GM04503 (cell line): ENCODE results near the gene TULP1.
"Not testable (repeated sequence)": the region's sequence is repeated elsewhere in the genome, so short reads cannot be mapped to it uniquely, and the experiment has no call there.

Source experiments
- DNase-seq: peaks from one replicate; pipeline ENCODE4 v3.0.0-alpha.2; 2012; ENCODE audit warnings: low read depth

Gene TULP1

DNA sequence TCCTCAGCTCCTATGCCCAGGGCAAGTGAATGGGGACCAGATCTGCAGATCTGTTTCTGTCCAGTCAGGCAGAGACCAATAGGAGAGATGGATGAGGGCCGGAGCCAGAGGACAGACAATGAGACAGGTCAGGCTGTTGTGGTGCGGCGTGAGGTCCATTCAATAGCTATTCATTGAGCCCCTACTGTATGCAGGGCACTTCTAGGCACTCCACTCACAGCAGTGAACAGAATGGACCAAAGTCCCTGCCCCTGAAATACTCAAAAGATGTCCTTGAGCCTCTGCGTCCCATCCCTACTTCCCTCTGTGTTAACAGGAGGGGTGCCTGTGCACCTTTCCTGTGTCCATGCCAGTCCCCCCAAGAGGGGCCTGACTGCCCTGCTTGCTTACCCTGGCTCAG is 8.5 kb upstream of the TULP1 start:
- no peak for DNase-seq

DNA sequence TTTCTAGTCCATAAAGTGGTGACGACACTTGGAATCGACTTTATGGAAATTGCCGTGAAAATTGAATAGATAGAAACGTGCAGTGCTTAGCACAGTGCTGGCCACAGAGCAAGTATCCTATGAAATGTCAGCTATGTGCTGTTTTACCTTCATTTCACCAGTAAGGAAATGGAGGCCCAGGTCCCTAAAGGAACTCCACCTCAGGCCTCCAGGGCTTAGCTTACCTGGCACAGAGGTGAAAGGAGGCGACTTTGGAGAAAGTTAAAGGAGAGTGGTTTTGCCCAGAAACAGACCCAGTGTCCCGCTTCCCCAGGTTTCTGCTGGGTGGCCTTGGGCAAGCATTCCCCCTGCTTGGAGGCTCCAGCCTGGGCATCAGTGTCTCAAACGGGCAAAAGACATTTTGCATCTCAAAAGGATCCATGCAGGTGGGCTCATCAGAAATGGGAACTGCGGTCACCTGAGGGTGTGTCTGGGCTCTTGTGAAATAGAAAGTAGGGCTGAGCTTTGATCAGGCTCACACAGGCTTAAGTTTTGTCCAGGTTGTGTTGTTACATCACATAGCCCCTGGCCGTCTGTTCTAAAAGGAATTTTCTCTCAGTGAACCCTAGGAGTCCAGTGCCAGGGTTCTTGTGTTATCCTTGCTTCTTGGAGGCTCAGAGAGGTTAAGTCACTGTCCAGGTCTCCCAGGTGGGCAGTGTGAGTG is 6.8 kb upstream of the TULP1 start:
- DNase-seq, result no peak

DNA sequence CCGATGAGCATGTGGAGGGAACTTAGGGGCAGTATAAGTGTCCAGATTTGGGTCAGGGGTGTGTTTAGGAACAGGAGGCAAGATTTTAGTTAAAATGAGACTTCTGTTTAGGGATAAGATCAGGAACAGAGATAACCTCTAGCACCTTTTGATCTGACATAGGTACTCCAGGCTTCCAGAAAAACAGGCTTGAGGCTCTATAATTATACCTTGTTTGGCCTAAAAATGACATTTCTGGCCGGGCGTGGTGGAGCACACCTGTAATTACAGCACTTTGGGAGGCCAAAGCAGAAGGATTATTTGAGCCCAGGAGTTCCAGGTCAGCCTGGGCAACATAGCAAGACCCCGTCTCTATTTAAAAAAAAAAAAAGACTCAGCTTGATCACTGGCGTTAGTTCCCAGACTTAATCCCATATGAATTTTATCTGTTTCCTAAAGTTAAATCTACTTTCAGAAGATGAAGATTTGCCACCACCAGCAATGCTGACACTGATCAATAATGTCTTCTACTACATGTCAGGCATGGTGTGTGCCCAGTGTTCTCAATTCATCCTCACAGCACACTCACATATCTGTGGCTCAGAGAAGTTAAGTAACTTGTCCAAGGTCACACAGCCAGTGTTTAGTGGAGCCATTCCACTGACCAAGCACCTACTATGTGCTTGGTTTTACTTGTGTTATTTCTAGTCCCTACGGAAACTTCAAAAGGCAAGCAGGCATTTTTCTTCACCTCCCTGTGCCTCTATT is 6.0 kb upstream of the TULP1 start:
- no peak for DNase-seq

DNA sequence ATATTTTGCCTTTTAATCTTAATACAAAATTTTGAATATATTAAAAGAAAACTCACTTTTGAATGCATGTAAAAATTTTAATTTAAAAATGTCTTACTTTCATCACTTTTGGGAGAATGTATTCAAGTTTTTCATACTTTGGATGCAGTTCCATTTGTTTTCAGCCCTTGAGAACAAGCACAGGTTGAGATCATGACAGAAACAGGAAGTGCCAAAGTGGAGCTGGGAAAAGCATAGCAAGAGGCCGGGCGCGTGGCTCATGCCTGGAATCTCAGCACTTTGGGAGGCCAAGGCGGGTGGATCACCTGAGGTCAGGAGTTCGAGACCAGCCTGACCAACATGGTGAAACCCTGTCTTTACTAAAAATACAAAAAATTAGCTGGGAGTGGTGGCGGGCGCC is 5.3 kb upstream of the TULP1 start:
- not testable (repeated sequence) for DNase-seq

DNA sequence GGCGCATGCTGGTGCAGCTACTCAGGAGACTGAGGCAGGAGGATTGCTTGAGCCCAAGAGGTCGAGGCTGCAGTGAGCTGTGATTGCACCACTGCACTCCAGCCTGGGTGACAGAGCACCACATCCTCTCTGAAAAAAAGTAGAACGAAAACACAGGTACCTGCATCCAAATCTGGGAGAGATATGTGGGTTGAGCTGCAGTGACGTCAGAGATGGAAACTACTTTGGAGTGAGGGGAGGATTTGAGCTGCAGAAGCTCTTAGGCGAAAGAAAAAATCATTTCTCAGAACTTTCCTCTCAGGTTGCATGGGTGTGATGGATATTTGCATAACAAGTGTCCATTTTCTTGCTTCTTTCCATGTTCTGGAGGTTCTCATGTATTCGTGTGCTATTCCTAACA is 4.0 kb upstream of the TULP1 start:
- DNase-seq, result no peak

DNA sequence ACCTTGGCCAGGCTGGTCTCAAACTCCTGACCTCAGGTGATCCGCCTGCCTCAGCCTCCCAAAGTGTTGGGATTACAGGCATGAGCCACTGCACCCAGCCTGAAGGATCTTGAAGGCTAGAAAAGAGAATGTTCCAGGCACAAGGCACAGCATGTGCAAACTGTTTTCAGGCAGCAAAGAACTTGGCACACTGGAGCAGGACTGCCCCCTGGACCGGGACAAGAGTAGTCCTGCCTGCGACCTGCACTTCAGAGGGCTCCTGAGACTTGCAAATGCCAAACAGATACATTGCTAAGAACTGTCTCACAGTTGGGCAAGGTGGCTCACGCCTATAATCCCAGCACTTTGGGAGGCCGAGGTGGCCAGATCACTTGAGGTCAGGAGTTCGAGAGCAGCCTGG is 3.2 kb upstream of the TULP1 start:
- not testable (repeated sequence) for DNase-seq

DNA sequence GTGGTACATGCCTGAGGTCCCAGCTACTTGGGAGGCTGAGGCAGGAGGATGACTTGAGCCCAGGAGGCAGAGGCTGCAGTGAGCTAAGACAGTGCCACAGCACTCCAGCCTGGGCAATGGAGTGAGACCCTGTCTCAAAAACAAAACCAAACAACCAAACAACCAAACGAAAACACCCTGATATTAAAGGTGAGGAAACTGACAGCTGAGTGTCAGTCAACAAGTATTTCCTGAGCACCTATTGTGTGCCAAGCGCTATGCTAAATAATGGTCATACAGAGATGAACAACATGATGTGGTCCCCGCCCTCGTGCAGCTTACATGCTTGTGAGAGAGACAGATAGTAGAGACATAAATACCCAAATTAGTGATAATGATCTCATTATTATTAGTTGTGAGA is 1.9 kb upstream of the TULP1 start:
- no peak for DNase-seq

DNA sequence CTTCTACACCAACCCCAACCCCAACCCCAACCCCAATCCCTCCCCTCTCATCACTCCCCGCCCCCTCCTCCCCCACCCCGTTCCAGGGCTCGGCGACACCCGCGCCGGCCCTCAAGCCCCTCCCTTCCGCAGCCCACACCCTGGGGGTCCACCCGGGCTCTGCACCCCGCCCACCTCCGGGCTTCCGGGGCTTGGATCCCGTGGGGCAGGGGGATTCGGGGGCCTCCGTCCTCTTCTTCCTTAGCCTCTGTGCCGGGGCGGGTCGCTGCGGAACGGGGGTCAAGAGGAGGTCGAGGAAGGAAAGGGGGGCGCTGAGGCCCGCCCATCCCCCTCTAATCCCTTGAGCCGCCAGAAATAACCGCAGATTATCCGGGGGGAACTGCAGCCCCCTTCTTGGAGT is 690 bp downstream of the TULP1 start:
- DNase-seq, result no peak

DNA sequence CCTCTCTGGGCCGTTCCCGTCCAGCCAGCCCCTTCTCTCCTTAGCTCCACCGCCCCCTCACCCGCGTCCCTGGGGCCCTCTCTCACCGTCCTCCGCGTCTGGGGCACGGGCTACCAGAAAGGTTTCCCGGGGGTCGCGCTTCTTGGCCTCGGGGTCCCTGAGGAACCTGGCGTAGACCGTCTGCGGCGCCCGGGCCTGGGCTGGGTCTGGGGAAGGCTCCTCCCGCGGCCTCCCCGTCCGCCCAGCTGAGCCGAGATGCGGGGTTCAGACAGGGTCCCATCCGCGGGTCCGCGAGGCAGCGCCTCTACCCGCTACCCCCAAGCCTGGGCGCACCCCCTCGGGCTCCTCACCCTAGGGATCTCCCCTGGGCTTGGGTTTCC is 1.1 kb downstream of the TULP1 start:
- no peak for DNase-seq

DNA sequence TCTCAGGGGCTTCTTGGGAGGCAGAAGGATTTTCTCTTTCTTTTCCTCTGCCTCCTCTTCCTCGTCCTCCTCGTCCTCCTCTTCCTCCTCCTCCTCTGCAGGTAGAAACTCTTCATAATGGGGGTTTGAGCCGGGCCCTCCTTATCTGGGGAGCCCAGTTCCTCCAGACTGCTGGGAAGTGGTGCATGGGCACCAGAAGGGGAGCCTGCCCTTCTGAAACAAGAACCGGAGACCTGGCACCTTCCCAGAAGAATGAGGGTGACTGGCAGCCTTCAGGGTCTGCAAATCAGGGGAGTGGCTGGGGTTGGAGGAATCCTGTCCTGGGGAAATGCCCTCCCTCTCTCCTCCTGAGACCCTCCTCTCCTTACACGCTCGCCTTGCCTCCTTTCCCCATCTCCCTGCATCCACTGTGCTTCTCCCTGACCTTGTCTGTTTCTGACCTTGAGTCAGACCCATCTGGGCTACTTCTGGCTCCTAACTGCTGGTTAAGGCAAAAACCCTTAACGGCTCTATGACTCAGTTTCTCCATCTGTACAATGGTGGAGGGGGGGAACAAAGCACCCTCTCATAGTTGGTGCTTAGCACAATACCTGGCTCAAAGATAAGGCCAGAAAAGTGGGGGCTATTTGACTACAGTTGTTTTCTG is 1.7 kb downstream of the TULP1 start:
- DNase-seq, result no peak

DNA sequence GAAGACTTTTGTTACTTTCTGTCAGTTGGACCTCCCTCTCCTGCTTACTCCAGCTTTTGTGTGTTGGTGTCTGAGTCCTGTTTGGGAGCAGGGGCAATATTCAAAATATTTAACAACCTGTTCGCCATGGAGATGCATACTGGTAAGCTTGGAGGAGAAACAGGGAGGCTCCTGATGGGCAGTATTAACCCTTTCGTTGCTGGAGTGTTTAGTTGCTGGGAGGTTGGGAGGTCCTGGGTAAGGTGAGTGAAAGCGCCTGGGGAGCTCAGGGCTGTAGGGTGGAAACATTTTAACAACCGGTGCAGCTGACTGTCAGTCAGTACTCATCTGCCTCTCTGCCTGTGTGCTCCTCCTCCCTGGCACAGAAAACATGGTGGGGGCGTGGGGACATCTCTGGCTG is 4.2 kb downstream of the TULP1 start:
- DNase-seq, result no peak

DNA sequence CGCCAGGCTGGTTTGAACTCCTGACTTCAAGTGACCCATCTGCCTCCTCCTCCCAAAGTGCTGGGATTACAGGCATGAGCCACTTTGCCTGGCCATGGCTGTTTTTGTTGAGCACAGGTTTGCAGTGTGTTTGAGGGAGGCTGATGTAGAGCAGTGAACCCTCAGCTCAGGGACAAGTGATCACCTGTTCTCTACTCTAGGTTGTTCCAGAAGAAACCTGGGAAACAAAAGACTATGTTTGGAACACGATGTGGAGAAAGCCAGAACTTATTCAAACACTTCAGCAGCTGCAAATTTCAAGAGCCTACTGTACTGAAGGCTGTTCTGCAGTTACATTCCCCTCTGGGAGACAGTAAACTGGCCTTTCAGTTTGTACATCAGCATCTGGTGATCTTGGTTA is 4.7 kb downstream of the TULP1 start:
- DNase-seq, result no peak

DNA sequence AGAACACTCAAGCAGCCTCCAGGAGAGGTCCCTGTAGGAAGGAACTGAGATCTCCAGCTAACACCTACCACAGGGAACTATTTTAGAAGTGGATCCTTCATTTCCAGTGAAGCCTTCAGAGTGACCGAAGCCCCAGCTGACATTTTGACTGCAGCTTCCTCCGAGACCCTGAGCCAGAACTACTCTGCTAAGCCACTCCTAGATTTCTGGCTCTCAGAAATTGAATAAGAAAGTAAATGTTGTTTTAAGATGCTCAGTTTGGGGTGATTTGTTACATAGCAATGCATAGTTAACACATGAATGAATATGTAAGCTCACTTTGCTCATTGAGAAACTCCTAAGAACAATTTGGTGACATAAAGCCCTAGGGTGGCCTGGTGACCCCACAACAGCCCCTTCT is 5.5 kb downstream of the TULP1 start:
- no peak for DNase-seq

DNA sequence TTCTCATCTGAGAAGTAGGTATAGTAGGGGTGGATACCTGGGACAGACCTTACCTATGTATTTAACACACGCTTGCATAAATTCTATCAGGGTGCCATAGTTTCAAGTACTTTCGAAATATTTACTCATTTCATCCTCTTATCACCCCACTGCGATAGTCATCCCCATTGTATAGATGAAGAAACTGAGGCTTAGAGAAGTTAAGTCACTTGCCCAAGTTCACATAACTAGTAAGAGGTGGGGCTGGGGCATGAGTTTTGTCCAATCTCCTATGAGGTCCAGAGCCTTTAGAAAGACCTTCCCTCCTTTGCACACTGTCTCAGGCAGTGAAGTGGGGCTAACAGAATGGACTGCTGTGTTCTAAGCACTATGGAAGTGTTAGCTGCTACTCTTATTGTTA is 6.2 kb downstream of the TULP1 start:
- DNase-seq, result no peak

DNA sequence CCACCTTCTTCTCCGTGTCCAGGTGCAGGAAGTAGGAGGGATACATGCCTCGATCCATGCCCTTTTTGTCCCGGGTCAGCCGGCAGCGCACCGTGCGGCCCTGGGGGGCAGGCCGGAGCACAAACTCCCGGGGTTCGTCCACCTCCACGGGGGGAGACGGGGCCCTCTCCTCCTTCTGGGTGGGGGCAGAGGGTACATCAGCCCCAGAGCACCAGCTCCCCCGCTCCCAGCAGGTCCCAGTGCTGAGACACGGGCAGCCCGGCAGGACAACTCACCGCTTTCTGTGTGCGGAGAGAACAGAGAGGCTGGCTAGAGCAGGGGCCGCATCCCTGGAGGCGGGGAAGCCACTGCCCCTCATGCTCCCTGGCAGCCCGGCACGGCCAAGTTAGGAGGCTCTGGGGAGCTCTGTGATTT is 6.7 kb downstream of the TULP1 start:
- no peak for DNase-seq

DNA sequence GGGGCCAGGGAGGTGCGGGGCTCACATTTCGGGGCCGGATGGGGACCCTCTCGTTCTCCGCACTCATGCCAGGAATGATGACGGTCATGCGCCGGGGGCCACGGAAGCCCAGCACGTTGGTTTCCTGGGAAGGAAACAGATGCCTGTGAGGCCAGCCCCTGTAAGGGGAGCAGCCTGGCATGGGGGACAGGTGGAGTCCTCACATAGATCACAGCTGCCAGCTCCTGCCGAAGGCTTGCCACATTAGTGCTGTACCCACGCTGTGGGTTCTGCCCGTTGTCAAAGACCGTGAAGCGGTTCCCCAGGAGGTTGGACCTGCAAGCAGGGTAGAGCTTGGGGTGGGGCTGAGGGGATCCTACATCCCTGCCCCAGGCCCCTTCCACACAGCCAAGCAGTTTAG is 9.2 kb downstream of the TULP1 start:
- no peak for DNase-seq

DNA sequence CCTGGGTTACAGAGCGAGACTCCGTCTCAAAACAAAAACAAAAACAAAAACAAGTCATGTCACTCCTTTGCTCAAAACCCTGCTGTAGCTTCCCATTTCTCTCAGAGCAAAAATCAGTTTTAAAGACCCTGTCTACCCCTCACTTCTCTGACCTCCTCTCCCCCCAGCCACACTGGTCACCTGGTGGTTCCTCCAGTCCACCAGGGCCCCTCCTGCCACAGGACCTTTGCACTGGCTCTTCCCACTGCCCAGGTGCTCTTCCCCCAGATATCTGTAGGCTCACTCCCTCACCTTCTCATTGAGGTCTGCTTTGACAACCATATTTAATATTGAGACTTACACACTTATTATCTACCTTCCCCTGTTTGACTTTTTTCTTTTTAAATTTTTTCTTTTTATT is 10.9 kb downstream of the TULP1 start:
- DNase-seq, result no peak

DNA sequence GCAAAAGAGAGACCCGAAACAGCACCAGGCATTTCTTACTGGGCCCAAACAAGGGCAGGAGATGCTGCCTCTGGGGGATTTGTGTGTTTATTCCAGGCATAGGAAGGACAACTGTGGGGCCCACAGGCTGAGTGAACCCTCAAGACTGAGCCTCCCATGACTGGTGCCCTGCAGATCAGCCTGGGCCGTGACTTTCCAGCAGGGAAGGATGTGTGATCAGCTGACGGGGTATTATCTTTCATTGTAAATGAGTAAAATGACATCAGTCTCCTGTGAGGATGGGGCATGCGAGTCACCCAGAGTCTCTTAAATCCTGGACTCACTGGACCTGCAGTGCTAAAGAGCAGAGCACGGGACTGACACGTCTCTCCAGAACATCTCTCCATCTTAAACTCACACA is 11.9 kb downstream of the TULP1 start:
- DNase-seq, result no peak

DNA sequence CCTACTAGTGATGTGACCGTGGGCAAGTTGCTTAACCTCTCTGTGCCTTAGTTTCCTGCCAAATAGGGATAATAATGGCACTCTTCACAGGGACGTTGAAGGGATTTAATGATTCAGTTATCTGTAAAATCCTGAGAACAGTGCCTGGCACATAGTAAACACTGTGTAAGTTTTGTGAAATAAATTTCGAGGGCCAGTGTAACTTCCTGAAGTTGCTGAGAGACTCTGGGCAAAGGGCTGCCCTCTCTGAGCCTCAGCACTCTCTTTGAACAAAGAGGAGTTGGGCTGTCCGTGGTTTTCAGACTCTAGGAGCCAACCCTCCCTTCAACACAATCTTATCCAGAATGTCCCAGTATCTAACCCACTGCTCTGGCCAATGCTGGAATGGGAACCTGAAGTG is 13.3 kb downstream of the TULP1 start:
- no peak for DNase-seq

DNA sequence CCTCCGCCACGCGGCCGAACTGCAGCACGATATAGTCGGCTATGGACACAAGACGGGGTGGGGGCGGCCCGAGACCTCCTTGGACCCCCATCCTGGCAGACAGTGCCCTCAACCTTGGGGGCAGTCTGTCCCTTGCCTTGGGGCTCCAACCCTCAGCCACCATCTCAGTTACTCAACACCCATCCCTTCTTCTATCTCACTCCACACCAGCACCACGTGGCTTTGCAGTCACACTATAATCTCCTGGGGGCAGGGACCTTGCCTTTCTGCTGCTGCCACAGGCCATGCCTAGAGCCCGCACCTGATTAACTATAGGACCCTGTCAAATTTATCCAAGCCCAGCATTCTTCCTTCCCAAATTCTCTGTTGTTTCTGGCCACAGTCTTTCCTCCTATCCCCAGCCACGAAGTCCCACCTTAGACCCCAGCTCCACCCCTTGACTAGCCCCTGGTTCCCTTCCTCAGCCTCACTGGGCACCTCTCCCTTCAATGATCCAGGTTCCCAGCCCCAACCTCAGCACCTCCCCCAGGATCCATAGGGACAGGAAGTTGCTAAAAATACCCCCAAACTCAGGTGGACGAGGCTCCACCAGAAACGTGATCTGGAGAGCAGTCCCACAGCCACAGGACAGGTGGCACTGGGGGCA is 14.2 kb downstream of the TULP1 start:
- no peak for DNase-seq

DNA sequence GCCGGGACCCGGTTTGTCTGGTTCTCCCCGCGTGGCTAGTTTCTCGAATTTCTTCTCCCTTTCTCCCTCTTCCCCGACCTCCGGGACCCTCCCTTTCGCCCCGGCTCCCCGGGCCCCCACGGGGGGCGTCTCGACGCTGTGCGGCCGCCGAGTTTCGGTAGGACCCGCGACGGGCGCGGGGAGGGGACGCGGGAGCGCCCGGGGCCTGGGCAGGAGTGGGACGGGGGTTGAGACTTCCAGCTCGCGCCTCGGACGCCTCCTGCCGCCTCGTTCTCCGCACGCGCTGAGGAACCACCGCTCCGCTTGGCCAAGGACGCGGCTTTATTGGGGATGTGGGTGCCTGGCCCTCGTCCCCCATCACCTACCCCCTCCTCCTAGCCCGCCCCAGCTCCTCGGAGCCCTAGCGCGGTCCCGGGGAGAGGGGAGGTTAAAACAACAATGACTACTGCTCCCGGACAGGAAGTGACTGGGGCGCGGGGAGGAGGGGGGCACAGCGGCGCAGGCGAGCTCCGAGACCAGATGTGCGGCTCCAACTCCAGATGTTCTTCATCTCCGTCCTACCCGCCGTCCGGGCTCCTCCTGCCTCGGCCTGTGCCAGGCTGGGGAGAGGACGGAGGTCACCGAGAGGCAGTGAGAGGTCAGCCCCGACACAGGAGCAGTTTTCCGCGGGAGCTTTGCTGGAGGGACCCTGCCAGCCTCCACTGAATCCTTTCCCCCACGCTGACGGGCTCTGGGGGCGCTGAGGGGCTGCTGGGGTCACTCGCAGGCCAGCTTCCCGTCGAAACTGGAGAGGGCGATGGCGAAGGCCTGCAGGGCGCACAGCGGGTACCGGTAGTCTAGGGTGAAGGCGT is 14.9 kb downstream of the TULP1 start:
- DNase-seq, result no peak
